A673 (cell line): Measurements from ENCODE around the gene ASIC2. TPM values are rescaled to one million over a fixed set of nuclear protein-coding genes. Genes with fewer than 3 reads are reported as not detected.

ENCODE experiments used
- Bru-seq: library from RNA; stranded (reverse); fragments of 400-500 nt; gene quantifications from one replicate; lab custom pipeline; 2021; lab: Mats Ljungman, UMichigan
- BruChase-seq, 2 experiments: library from RNA; stranded (reverse); fragments of 400-500 nt; gene quantifications; one replicate each; lab custom pipeline; 2021; lab: Mats Ljungman, UMichigan
- BruUV-seq: library from RNA; stranded (reverse); fragments of 400-500 nt; replicated peaks from 2 replicates; lab custom pipeline; 2021; lab: Mats Ljungman, UMichigan
- CTCF ChIA-PET: fragments of 300-600 bp; sonication (Branson Sonifier 250); formaldehyde crosslinking; loops from one replicate; lab custom pipeline; 2022; ENCODE audit warnings: antibody characterized with exemption; lab: Charles Lee
- POLR2A ChIA-PET: fragments of 300-600 bp; sonication (Branson Sonifier 250); formaldehyde crosslinking; loops from one replicate; lab custom pipeline; 2022; ENCODE audit warnings: antibody characterized with exemption; ENCODE audit not compliant: low non-redundant PET; lab: Charles Lee
- DNase-seq: peaks from one replicate; pipeline ENCODE4 v3.0.0-alpha.2; 2015; ENCODE audit warnings: low spot score
- H3K27ac ChIP-seq: fragments of 200-600 bp; sonication (generic); 2 replicates; pipeline ENCODE4 v1.5.1; 2016; ENCODE audit warnings: mixed run types, low read depth, mild to moderate bottlenecking, mixed read lengths, antibody characterized with exemption, low read length; ENCODE audit not compliant: poor library complexity, severe bottlenecking
- H3K27me3 ChIP-seq: fragments of 200-600 bp; sonication (generic); replicated peaks from 2 replicates; pipeline ENCODE4 v1.6.1; 2017; ENCODE audit warnings: mixed run types, low read depth, mild to moderate bottlenecking, mixed read lengths, antibody characterized with exemption, low read length; ENCODE audit not compliant: insufficient read depth, poor library complexity
- H3K36me3 ChIP-seq: fragments of 200-600 bp; sonication (generic); 2 replicates; pipeline ENCODE4 v1.6.1; 2016; ENCODE audit warnings: mixed run types, mild to moderate bottlenecking, mixed read lengths, antibody characterized with exemption, low read length; ENCODE audit not compliant: insufficient read depth, poor library complexity, severe bottlenecking
- H3K4me1 ChIP-seq: fragments of 200-600 bp; sonication (generic); 2 replicates; pipeline ENCODE4 v1.6.1; 2017; ENCODE audit warnings: mixed run types, mild to moderate bottlenecking, mixed read lengths, antibody characterized with exemption, low read length; ENCODE audit not compliant: insufficient read depth, poor library complexity, severe bottlenecking
- H3K4me3 ChIP-seq: fragments of 200-600 bp; sonication (generic); 2 replicates; pipeline ENCODE4 v1.5.1; 2016; ENCODE audit warnings: low read depth, mixed run types, mild to moderate bottlenecking, mixed read lengths, low read length; ENCODE audit not compliant: poor library complexity, severe bottlenecking
- H3K9me3 ChIP-seq: fragments of 200-600 bp; sonication (generic); 2 replicates; pipeline ENCODE4 v1.6.1; 2016; ENCODE audit warnings: mixed run types, low read depth, mild to moderate bottlenecking, mixed read lengths, antibody characterized with exemption, low read length; ENCODE audit not compliant: poor library complexity, severe bottlenecking
- CTCF ChIP-seq: fragments of 300-800, 200-600 bp; sonication (generic); conservative IDR thresholded peaks from 2 replicates; pipeline ENCODE4 v1.5.1; 2017; ENCODE audit warnings: low read depth, mild to moderate bottlenecking, antibody characterized with exemption, low read length, moderate library complexity, mixed read lengths
- EZH2 ChIP-seq: fragments of 200-600 bp; sonication (generic); IDR thresholded peaks from 2 replicates; pipeline ENCODE4 v1.6.1; 2017; ENCODE audit warnings: borderline replicate concordance, low read depth, mild to moderate bottlenecking, mixed read lengths, antibody characterized with exemption, low read length; ENCODE audit not compliant: poor library complexity, severe bottlenecking
- intact Hi-C: fragments of 100-400 bp; cut with micrococcal nuclease; formaldehyde crosslinking; loops from one replicate; pipeline ENCODE4 v1.10.0; 2022; ENCODE audit not compliant: unreplicated experiment
- long read RNA-seq: library from polyadenylated mRNA; stranded (forward); transcript quantifications from one replicate; pipeline ENCODE4 v2.0.0, GENCODE V29; 2022
- total RNA-seq: library from RNA; stranded (reverse); gene quantifications from 2 replicates; pipeline ENCODE4 v1.2.3, GENCODE V29; 2021

The ASIC2 gene
- 8.6 and 13.0 TPM in 2 replicates for total RNA-seq
- Bru-seq, nascent RNA: percentile 49 among the genes with signal in this experiment
- BruChase-seq, experiment 1, labeled RNA remaining after a 2-hour chase: percentile 56 among the genes with signal in this experiment
- percentile 52 among the genes with signal in this experiment for BruChase-seq, experiment 2, labeled RNA remaining after a 6-hour chase
- long read RNA-seq, transcript ASIC2-201 (10 exons, 3,443 nt): major isoform, 19 of 41 reads
- long read RNA-seq, partial matches to known transcripts: 3 of 41 reads
- long read RNA-seq, other reads (novel, unspliced or antisense): 19 of 41 reads

DNA sequence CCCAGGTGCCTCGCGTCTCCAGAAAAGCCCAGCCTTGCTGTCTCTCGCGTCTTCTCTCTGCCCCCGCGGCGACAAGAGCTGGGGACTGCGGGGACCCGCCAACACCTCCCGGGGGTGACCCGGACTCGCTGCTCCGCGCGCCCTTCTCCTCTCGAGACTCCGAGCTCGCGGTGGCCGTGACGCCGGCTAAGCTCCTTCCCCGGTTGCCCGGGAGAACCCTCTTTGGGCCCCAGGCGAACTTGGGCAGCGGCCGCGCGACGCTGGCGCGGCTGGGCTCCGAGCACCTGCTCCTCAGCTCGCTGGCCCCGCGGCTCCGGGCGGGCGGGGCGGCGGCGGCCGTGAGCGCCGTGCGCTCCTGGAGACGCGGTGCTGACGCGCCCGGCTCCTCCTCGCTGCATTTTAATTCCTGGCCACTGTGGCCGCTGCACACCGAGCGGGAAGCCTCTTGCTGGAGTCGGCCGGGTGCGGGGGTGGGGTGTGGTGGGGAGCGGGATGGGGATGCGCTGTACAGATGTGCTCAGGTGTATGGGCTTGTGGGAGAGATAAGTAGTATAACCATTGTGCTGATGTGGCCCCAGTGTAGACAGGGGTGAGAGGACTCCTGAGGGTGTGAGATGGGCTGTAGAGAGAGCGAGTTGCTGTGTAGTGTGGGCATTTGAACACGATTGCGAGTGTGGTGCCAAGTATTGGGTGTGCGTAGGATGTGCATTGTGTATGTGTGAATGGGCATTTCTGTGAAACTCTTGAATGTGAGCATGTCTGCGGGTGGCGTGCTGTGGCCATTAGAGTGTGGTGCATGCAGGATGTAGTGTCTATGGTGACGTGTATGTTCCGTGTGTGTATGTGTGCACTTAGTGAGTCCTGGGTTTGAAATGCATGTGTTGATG is at the start of gene ASIC2:
Gene ASIC2, minus strand, starts transcription at position 315 of the 887 bp plus-strand sequence.
- Histone ChIP-seq H3K36me3 (peaks cover 17% of the 10 kb centered on the region), H3K27ac (peak within 1 kb of the TSS; percentile 88), H3K27me3 (no peaks in the 10 kb centered on the region), H3K9me3 (no peaks in the 10 kb centered on the region), H3K4me3 (peak within 1 kb of the TSS; percentile 74), H3K4me1 (peaks cover 21% of the 10 kb centered on the region)
- TSS peak; percentile 47 for BruUV-seq
- TF ChIP-seq CTCF (peak; percentile 11; the same call in 1 of the 2 replicates), EZH2 (no peak)
- intact Hi-C loops: loop anchor here (5.0 to 10.0 kb wide), 2 partner anchors 151 to 258 kb away; no protein-coding TSS in a partner anchor
- peak; percentile 69 for DNase-seq
- ChIA-PET POLR2A (no interaction called here), CTCF (no interaction called here)

DNA sequence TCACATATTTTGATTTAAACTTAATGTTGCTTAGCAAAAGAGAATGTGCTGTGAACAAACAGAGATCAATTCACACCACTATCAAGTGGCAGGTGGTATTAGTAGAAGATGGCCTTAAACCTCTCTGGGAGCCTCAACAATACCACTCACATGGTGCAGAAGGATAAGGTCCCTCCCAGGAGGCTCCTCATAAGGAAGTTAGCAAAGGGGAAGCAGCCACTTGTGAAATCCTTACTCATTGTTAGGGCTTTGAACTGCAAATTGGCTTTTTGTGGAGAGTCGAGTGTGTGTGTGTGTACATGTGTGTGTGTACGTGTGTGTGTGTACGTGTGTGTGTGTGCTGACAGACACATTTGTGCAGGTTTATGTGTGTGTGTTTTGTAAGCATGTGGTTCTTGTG is 48.9 kb upstream of the ASIC2 start:
- Histone ChIP-seq H3K36me3 (no peaks in the 10 kb centered on the region), H3K4me1 (no peaks in the 10 kb centered on the region), H3K27me3 (no peaks in the 10 kb centered on the region), H3K9me3 (no peaks in the 10 kb centered on the region), H3K27ac (no peak overlapping the region), H3K4me3 (no peak overlapping the region)
- CTCF ChIA-PET: no interaction called here
- intact Hi-C loops: no loop called here
- no peak for TF ChIP-seq EZH2
- no peak for TF ChIP-seq CTCF
- POLR2A ChIA-PET: no interaction called here
- no peak for DNase-seq
- no TSS peak for BruUV-seq

GRCh38 chr17:33338242-33338641 is 45.1 kb upstream of the ASIC2 start:
- no peak for DNase-seq
- Histone ChIP-seq H3K4me1 (no peaks in the 10 kb centered on the region), H3K9me3 (no peaks in the 10 kb centered on the region), H3K36me3 (no peaks in the 10 kb centered on the region), H3K27ac (no peak overlapping the region), H3K4me3 (no peak overlapping the region), H3K27me3 (no peaks in the 10 kb centered on the region)
- ChIA-PET CTCF (no interaction called here), POLR2A (no interaction called here)
- no TSS peak for BruUV-seq
- TF ChIP-seq EZH2 (no peak), CTCF (no peak)
- intact Hi-C loops: no loop called here
